ENCODE measurements around the gene FAM221A. TPM values are rescaled to one million over a fixed set of nuclear protein-coding genes. Genes with fewer than 3 reads are reported as not detected.

The FAM221A gene
- total and polyA plus RNA-seq, 2 of the 8 experiments (the other 6 are each of a cell fraction or from before 2014, with no cell fraction given) = 21.5 to 39.0 TPM

DNA sequence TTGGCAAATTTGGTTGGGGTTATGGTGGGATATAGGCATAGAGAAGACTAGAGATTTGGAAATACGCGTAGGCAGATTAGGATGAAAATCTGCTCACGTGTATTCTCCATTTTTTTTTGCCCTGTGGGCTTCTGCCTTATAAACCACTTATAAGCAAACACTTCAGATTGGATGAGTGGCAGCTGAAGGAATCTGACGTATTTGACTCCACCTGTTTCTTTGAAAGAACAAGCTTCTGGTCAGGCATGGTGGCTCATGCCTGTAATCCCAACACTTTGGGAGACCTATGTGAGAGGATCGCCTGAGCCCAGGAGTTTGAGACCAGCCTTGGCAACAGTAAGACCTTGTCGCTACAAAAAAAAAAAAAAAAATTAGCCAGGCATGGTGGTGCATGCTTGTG, 35.1 kb downstream of the FAM221A start:
- Histone ChIP-seq H3K4me1 (replicated peaks in 1 of 4; ENCODE audit: control insufficient read depth in 3 of 4, insufficient read depth in 4 of 4, low read length in 3 of 4) (no peaks in the 10 kb centered on the region), H2BK5ac (ENCODE audit: low read depth, low read length) (no peak overlapping the region), H3K9me3 (ENCODE audit: insufficient read depth in 2 of 2, low read depth in 1 of 2, low read length in 1 of 2) (no peaks in the 10 kb centered on the region), H2BK120ac (replicated peaks; ENCODE audit: low read depth, low read length) (no peak overlapping the region), H4K5ac (ENCODE audit: insufficient read length, low read depth, low read length) (no peak overlapping the region), H2AFZ (ENCODE audit: low read length) (no peak overlapping the region), H2AK5ac (ENCODE audit: low read depth, low read length) (no peak overlapping the region), H3K79me2 (ENCODE audit: control insufficient read depth in 1 of 2, insufficient read depth in 2 of 2, low read length in 2 of 2) (no peaks in the 10 kb centered on the region), H2BK15ac (ENCODE audit: low read length) (no peak overlapping the region), H3K18ac (ENCODE audit: extremely low read depth, low read length) (no peak overlapping the region), H3K23ac (ENCODE audit: insufficient read length) (no peak overlapping the region), H3K4ac (replicated peaks; ENCODE audit: insufficient read length, low read depth, low read length) (no peak overlapping the region), H4K91ac (replicated peaks; ENCODE audit: insufficient read length, low read length) (no peak overlapping the region), H2BK20ac (ENCODE audit: low read length) (no peak overlapping the region), H3K27me3 (replicated peaks in 1 of 4; ENCODE audit: control insufficient read depth in 3 of 4, extremely low read depth in 1 of 4, insufficient read depth in 3 of 4, low read length in 3 of 4) (no peaks in the 10 kb centered on the region), H4K8ac (ENCODE audit: extremely low read depth, insufficient read depth, low read length) (no peak overlapping the region), H3K14ac (ENCODE audit: insufficient read length) (no peak overlapping the region), H3K79me1 (ENCODE audit: low read depth, low read length) (no peaks in the 10 kb centered on the region), H3K9ac (replicated peaks in 1 of 4; ENCODE audit: extremely low read depth in 1 of 4, low read depth in 3 of 4, low read length in 3 of 4) (no peak overlapping the region), H3K56ac (replicated peaks; ENCODE audit: insufficient read length, low read depth, low read length) (no peak overlapping the region), H3K27ac (ENCODE audit: low read depth, low read length) (no peak overlapping the region), H3K4me3 (ENCODE audit: extremely low read depth in 1 of 4, insufficient read depth in 2 of 4, low read depth in 3 of 4, low read length in 4 of 4) (no peak overlapping the region), H2BK12ac (ENCODE audit: low read depth, low read length) (no peak overlapping the region), H3K4me2 (ENCODE audit: insufficient read depth in 1 of 2, low read depth in 2 of 2, low read length in 2 of 2) (no peak overlapping the region), H3K23me2 (ENCODE audit: low read depth, low read length) (no peaks in the 10 kb centered on the region), H4K20me1 (replicated peaks in 1 of 2; ENCODE audit: control insufficient read depth in 1 of 2, insufficient read depth in 2 of 2, low read length in 2 of 2) (no peaks in the 10 kb centered on the region), H3K36me3 (ENCODE audit: control insufficient read depth in 2 of 4, insufficient read depth in 4 of 4, low read length in 3 of 4) (no peaks in the 10 kb centered on the region)
- no peak for FAIRE-seq
- TF ChIP-seq CEBPB (IDR thresholded peaks at IDR 0.05; ENCODE audit: low read depth, low read length) = no peak
- no peak for TF ChIP-seq ZNF274 (IDR thresholded peaks at IDR 0.05; ENCODE audit: borderline replicate concordance, extremely low read depth, low read length)
- ChIA-PET CTCF (ENCODE audit: partially characterized antibody) (interaction anchor here (0.6 to 7.1 kb wide), 4 partner anchors 17 to 620 kb away, joined by 3 to 74 read pairs (median 40); no protein-coding TSS in a partner anchor), POLR2A (ENCODE audit: partially characterized antibody) (interaction anchor here (0.6 to 1.8 kb wide), 2 partner anchors 163 to 184 kb away, joined by 3 to 4 read pairs; no protein-coding TSS in a partner anchor)
- 67% methylated on average over 6 of the region's 6 CpGs; no CpG with 5 or more reads in 1 of the 2 experiments for WGBS, 2 experiments (ENCODE audit: extremely low coverage in 1 of 2, insufficient coverage in 1 of 2, insufficient read length in 1 of 2, insufficient replicate concordance in 2 of 2, low coverage in 1 of 2, low lambda C conversion rate in 2 of 2, missing lambda C conversion rate in 1 of 2)
- DNase-seq (ENCODE audit: low read depth in 1 of 2, low spot score in 2 of 2) = no peak

Measured in H1 (cell line).